SK-N-SH (cell line): ENCODE measurements around the gene MUSK. TPM values are rescaled to one million over a fixed set of nuclear protein-coding genes. Genes with fewer than 3 reads are reported as not detected.

Source experiments
- CTCF ChIA-PET: fragments of 300-600, 350-600 bp; formaldehyde crosslinking; extraction: SDS; loops from one replicate; lab custom pipeline; 2021; lab: Yijun Ruan, JAX
- POLR2A ChIA-PET: fragments of 350-600 bp; sonication (Branson Sonifier 250); formaldehyde crosslinking; extraction: SDS; loops from one replicate; lab custom pipeline; 2020; ENCODE audit warnings: antibody characterized with exemption, inconsistent platforms; lab: Yijun Ruan, JAX
- DNase-seq: peaks from one replicate; pipeline ENCODE4 v3.0.0; 2012
- H2AFZ ChIP-seq: fragments of 200-600 bp; sonication (generic); 2 replicates; pipeline ENCODE4 v1.8.1; 2016; ENCODE audit warnings: antibody characterized with exemption, mild to moderate bottlenecking, low read depth
- H3F3A ChIP-seq: fragments of 200-600 bp; sonication (generic); replicated peaks from 2 replicates; pipeline ENCODE3; 2016; ENCODE audit warnings: antibody characterized with exemption, mild to moderate bottlenecking; ENCODE audit not compliant: insufficient read depth
- H3K27ac ChIP-seq, 2 experiments: fragments of 200-500 bp in 1 of 2; fragments of 200-600 bp in 1 of 2; sonication (Bioruptor generic) in 1 of 2; sonication (generic), shearing (Covaris generic) in 1 of 2; 2 replicates each; pipeline versions ENCODE4 v1.5.1 to v1.6.1; 2014 to 2016; ENCODE audit warnings: low read depth in 2 of 2, inconsistent platforms in 1 of 2, low read length in 1 of 2, mild to moderate bottlenecking in 1 of 2, mixed read lengths in 1 of 2
- H3K27me3 ChIP-seq: fragments of 200-600 bp; sonication (generic), shearing (Covaris generic); 2 replicates; pipeline ENCODE4 v1.6.1; 2016; ENCODE audit warnings: mixed run types; ENCODE audit not compliant: insufficient read depth
- H3K36me3 ChIP-seq, 2 experiments: fragments of 200-500 bp in 1 of 2; fragments of 200-600 bp in 1 of 2; sonication (Bioruptor generic) in 1 of 2; sonication (generic) in 1 of 2; replicated peaks in 1 of 2; 2 replicates each; pipeline versions ENCODE3 to v1.5.1; 2014 to 2016; ENCODE audit warnings: low read length in 1 of 2, mild to moderate bottlenecking in 1 of 2; ENCODE audit not compliant: insufficient read depth in 2 of 2, control insufficient read depth in 1 of 2
- H3K4me1 ChIP-seq, 2 experiments: fragments of 200-500 bp in 1 of 2; fragments of 200-600 bp in 1 of 2; sonication (Bioruptor generic) in 1 of 2; sonication (generic), shearing (Covaris generic) in 1 of 2; 2 replicates each; pipeline versions ENCODE4 v1.5.1 to v1.6.1; 2014 to 2016; ENCODE audit warnings: low read depth in 1 of 2, low read length in 1 of 2, mixed run types in 1 of 2; ENCODE audit not compliant: insufficient read depth in 2 of 2, control insufficient read depth in 1 of 2
- H3K4me2 ChIP-seq: fragments of 200-600 bp; sonication (generic), shearing (Covaris generic); 2 replicates; pipeline ENCODE4 v1.6.1; 2017; ENCODE audit warnings: mixed run types
- H3K4me3 ChIP-seq, 2 experiments: fragments of 200-500 bp in 1 of 2; fragments of 200-600 bp in 1 of 2; sonication (Bioruptor generic) in 1 of 2; sonication (generic), shearing (Covaris generic) in 1 of 2; 2 replicates each; pipeline versions ENCODE4 v1.5.1 to v1.8.1; 2014 to 2016; ENCODE audit warnings: low read depth in 2 of 2, inconsistent platforms in 1 of 2, low read length in 1 of 2, mild to moderate bottlenecking in 1 of 2, mixed read lengths in 1 of 2, moderate library complexity in 1 of 2
- H3K79me2 ChIP-seq: fragments of 200-600 bp; sonication (generic); 2 replicates; pipeline ENCODE4 v1.8.1; 2017; ENCODE audit warnings: mild to moderate bottlenecking; ENCODE audit not compliant: insufficient read depth
- H3K9ac ChIP-seq: fragments of 200-600 bp; sonication (generic); 2 replicates; pipeline ENCODE4 v1.6.1; 2017; ENCODE audit warnings: mixed run types
- H3K9me2 ChIP-seq: fragments of 200-600 bp; sonication (generic); 2 replicates; pipeline ENCODE4 v1.6.1; 2017; ENCODE audit warnings: mixed run types
- H3K9me3 ChIP-seq: fragments of 200-600 bp; sonication (generic); 2 replicates; pipeline ENCODE4 v1.6.1; 2017; ENCODE audit warnings: mixed run types, mild to moderate bottlenecking, moderate library complexity
- H4K20me1 ChIP-seq: fragments of 200-600 bp; sonication (generic); 2 replicates; pipeline ENCODE4 v1.6.1; 2017; ENCODE audit warnings: mild to moderate bottlenecking, mixed run types; ENCODE audit not compliant: insufficient read depth
- EP300 ChIP-seq, 2 experiments: IDR thresholded peaks; 2 replicates each; pipeline versions ENCODE4 v1.4.0 to v1.6.1; 2012; ENCODE audit warnings: borderline replicate concordance in 1 of 2, low read depth in 1 of 2, low read length in 1 of 2
- EZH2phosphoT487 ChIP-seq: fragments of 200-600 bp; sonication (generic); IDR thresholded peaks from 2 replicates; pipeline ENCODE4 v1.6.1; 2017; ENCODE audit warnings: low read depth, mixed run types, mild to moderate bottlenecking, antibody characterized with exemption, moderate library complexity, borderline replicate concordance
- FOSL2 ChIP-seq: IDR thresholded peaks from 2 replicates; pipeline ENCODE4 v1.4.0; 2012; ENCODE audit warnings: low read depth, mild to moderate bottlenecking, moderate library complexity, borderline replicate concordance
- FOXJ3 ChIP-seq: sonication (generic); formaldehyde crosslinking; IDR thresholded peaks from 2 replicates; pipeline ENCODE4 v1.5.1; 2020; ENCODE audit warnings: mild to moderate bottlenecking, missing genetic modification reagents
- FOXM1 ChIP-seq: IDR thresholded peaks from 2 replicates; pipeline ENCODE4 v1.4.0; 2012; ENCODE audit warnings: low read depth, mild to moderate bottlenecking
- GATA2 ChIP-seq: sonication (generic); formaldehyde crosslinking; IDR thresholded peaks from 2 replicates; pipeline ENCODE4 v1.5.0; 2020; ENCODE audit warnings: mild to moderate bottlenecking, missing genetic modification reagents
- JUND ChIP-seq: IDR thresholded peaks from 2 replicates; pipeline ENCODE4 v1.4.0; 2012
- MEF2A ChIP-seq: IDR thresholded peaks from 2 replicates; pipeline ENCODE4 v1.4.0; 2012; ENCODE audit warnings: low read depth, borderline replicate concordance
- NFIC ChIP-seq: IDR thresholded peaks from 2 replicates; pipeline ENCODE4 v1.4.0; 2012; ENCODE audit warnings: borderline replicate concordance
- POLR2AphosphoS5 ChIP-seq: IDR thresholded peaks from 2 replicates; pipeline ENCODE4 v1.6.1; 2012; ENCODE audit warnings: low read depth, low read length
- RAD21 ChIP-seq: IDR thresholded peaks from 2 replicates; pipeline ENCODE4 v1.6.1; 2012; ENCODE audit warnings: mild to moderate bottlenecking, low read length
- RCOR1 ChIP-seq: fragments of 150-350 bp; IDR thresholded peaks from 2 replicates; pipeline ENCODE4 v1.6.1; 2017; ENCODE audit warnings: antibody characterized with exemption, low read length
- RXRA ChIP-seq: IDR thresholded peaks from 2 replicates; pipeline ENCODE4 v1.4.0; 2012; ENCODE audit warnings: low read depth, mild to moderate bottlenecking, borderline replicate concordance
- SIN3A ChIP-seq: IDR thresholded peaks from 2 replicates; pipeline ENCODE4 v1.6.1; 2012; ENCODE audit warnings: low read depth, mild to moderate bottlenecking, low read length, moderate library complexity, borderline replicate concordance
- TCF12 ChIP-seq: IDR thresholded peaks from 2 replicates; pipeline ENCODE4 v1.4.0; 2012
- TEAD4 ChIP-seq: IDR thresholded peaks from 2 replicates; pipeline ENCODE4 v1.4.0; 2012; ENCODE audit warnings: mild to moderate bottlenecking, borderline replicate concordance; ENCODE audit not compliant: insufficient read depth
- WGBS: methylation state at CpG from one replicate; pipeline ENCODE4 v1.1.6; 2017; ENCODE audit warnings: low lambda C conversion rate; 5-methylcytosine and 5-hydroxymethylcytosine counted together
- polyA plus RNA-seq, 3 experiments: library from polyadenylated mRNA; depleted of rRNA; stranded (reverse); fragments of >200 nt; gene quantifications; 2 replicates each; pipeline ENCODE4 v1.2.3, GENCODE V29; 2012
- TF ChIP-seq, protein P1 (sequence below): fragments of 200-600 bp; sonication (generic); IDR thresholded peaks from 2 replicates; pipeline ENCODE4 v1.6.1; 2017; ENCODE audit warnings: antibody characterized with exemption, mild to moderate bottlenecking, moderate library complexity
- TF ChIP-seq, protein P2 (sequence below): IDR thresholded peaks from 2 replicates; pipeline ENCODE4 v1.4.0; 2012; ENCODE audit warnings: low read depth, borderline replicate concordance
- TF ChIP-seq, protein P3 (sequence below): IDR thresholded peaks from 2 replicates; pipeline ENCODE4 v1.6.1; 2012; ENCODE audit warnings: mild to moderate bottlenecking, low read depth, low read length, moderate library complexity
- TF ChIP-seq, protein P4 (sequence below): fragments of 150-350 bp; IDR thresholded peaks from 2 replicates; pipeline ENCODE4 v1.6.1; 2017; ENCODE audit warnings: antibody characterized with exemption, low read length, low read depth, borderline replicate concordance
- TF ChIP-seq, protein P5 (sequence below): IDR thresholded peaks from 2 replicates; pipeline ENCODE4; 2012

Gene MUSK
- polyA plus RNA-seq, 1 of the 3 experiments (the other 2 are of a cell fraction), result not detected

DNA sequence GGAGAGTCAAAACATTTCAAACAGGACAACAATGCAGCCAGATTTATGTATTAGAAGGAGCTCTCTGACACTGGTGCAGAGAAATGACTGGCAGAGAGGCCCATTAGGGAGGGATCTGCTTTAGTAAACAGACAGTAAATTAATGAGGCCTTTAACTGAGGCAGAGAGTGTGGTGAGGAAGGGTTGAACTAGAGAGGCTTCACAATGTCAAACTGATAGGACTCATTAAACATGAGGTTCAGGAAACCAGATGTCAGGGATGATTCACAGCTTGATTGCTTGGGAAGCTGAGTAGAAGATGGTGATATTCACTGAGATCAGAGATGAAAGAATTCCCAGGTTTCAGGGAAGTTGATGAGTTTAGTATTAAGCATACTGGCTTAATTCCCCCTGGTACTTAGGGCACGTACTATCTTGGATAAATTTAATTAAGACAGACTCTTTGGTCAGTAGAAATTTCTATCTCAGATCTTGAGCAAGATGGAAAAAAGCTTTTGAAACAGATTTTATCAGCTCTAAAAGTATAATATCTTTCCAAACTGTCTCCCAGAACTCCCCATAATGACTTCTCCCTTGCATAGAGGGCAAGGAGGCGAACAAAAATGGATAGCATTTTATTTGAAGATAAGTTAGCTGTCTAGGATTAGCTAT lies 8.6 kb upstream of the MUSK start:
- Histone ChIP-seq H2AFZ (no peak overlapping the region; the same call in 1 of the 2 replicates), H3K9me3 (no peaks in the 10 kb centered on the region), H3K9ac (no peak overlapping the region), H3K4me2 (no peak overlapping the region; the same call in 1 of the 2 replicates), H3K36me3 (no peaks in the 10 kb centered on the region), H3K27ac (peak overlapping the region; percentile 75 to 80), H3K27me3 (no peaks in the 10 kb centered on the region), H3K4me3 (no peak overlapping the region), H3K4me1 (peaks cover 0 to 3% of the 10 kb centered on the region in 2 experiments; a peak in 1 of 4 replicates), H3F3A (peaks cover 12% of the 10 kb centered on the region), H4K20me1 (no peaks in the 10 kb centered on the region), H3K9me2 (no peaks in the 10 kb centered on the region), H3K79me2 (no peaks in the 10 kb centered on the region)
- peak; percentile 76 for TF ChIP-seq NFIC
- TF ChIP-seq JUND, result peak; percentile 91
- TF ChIP-seq, protein P1, sequence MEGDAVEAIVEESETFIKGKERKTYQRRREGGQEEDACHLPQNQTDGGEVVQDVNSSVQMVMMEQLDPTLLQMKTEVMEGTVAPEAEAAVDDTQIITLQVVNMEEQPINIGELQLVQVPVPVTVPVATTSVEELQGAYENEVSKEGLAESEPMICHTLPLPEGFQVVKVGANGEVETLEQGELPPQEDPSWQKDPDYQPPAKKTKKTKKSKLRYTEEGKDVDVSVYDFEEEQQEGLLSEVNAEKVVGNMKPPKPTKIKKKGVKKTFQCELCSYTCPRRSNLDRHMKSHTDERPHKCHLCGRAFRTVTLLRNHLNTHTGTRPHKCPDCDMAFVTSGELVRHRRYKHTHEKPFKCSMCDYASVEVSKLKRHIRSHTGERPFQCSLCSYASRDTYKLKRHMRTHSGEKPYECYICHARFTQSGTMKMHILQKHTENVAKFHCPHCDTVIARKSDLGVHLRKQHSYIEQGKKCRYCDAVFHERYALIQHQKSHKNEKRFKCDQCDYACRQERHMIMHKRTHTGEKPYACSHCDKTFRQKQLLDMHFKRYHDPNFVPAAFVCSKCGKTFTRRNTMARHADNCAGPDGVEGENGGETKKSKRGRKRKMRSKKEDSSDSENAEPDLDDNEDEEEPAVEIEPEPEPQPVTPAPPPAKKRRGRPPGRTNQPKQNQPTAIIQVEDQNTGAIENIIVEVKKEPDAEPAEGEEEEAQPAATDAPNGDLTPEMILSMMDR, result no peak
- peak; percentile 82 for TF ChIP-seq GATA2 (CRISPR knock-in tag)
- peak; percentile 72; the same call in 1 of the 2 replicates for TF ChIP-seq RXRA
- TF ChIP-seq RCOR1, result peak; percentile 76
- peak; percentile 67; the same call in 1 of the 2 replicates for TF ChIP-seq FOXJ3 (CRISPR knock-in tag)
- TF ChIP-seq, protein P2, sequence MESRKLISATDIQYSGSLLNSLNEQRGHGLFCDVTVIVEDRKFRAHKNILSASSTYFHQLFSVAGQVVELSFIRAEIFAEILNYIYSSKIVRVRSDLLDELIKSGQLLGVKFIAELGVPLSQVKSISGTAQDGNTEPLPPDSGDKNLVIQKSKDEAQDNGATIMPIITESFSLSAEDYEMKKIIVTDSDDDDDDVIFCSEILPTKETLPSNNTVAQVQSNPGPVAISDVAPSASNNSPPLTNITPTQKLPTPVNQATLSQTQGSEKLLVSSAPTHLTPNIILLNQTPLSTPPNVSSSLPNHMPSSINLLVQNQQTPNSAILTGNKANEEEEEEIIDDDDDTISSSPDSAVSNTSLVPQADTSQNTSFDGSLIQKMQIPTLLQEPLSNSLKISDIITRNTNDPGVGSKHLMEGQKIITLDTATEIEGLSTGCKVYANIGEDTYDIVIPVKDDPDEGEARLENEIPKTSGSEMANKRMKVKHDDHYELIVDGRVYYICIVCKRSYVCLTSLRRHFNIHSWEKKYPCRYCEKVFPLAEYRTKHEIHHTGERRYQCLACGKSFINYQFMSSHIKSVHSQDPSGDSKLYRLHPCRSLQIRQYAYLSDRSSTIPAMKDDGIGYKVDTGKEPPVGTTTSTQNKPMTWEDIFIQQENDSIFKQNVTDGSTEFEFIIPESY, result 0 out of 2 replicates have a peak, but pooled peaks have one; percentile 64
- peak; percentile 90 to 96 for TF ChIP-seq EP300 (IDR thresholded peaks at IDR 0.05; ENCODE audit: borderline replicate concordance in 1 of 2, low read depth in 1 of 2, low read length in 1 of 2)
- TF ChIP-seq, protein P3, sequence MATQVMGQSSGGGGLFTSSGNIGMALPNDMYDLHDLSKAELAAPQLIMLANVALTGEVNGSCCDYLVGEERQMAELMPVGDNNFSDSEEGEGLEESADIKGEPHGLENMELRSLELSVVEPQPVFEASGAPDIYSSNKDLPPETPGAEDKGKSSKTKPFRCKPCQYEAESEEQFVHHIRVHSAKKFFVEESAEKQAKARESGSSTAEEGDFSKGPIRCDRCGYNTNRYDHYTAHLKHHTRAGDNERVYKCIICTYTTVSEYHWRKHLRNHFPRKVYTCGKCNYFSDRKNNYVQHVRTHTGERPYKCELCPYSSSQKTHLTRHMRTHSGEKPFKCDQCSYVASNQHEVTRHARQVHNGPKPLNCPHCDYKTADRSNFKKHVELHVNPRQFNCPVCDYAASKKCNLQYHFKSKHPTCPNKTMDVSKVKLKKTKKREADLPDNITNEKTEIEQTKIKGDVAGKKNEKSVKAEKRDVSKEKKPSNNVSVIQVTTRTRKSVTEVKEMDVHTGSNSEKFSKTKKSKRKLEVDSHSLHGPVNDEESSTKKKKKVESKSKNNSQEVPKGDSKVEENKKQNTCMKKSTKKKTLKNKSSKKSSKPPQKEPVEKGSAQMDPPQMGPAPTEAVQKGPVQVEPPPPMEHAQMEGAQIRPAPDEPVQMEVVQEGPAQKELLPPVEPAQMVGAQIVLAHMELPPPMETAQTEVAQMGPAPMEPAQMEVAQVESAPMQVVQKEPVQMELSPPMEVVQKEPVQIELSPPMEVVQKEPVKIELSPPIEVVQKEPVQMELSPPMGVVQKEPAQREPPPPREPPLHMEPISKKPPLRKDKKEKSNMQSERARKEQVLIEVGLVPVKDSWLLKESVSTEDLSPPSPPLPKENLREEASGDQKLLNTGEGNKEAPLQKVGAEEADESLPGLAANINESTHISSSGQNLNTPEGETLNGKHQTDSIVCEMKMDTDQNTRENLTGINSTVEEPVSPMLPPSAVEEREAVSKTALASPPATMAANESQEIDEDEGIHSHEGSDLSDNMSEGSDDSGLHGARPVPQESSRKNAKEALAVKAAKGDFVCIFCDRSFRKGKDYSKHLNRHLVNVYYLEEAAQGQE, result peak; percentile 19; the same call in 1 of the 2 replicates
- TF ChIP-seq RAD21, result no peak
- TF ChIP-seq TCF12, result peak; percentile 99
- TF ChIP-seq TEAD4, result peak; percentile 89
- TF ChIP-seq FOSL2, result peak; percentile 59; the same call in 1 of the 2 replicates
- peak; percentile 96 for TF ChIP-seq POLR2AphosphoS5
- TF ChIP-seq SIN3A, result peak; percentile 87
- TF ChIP-seq MEF2A, result 0 out of 2 replicates have a peak, but pooled peaks have one; percentile 15
- TF ChIP-seq FOXM1, result peak; percentile 86
- TF ChIP-seq, protein P4, sequence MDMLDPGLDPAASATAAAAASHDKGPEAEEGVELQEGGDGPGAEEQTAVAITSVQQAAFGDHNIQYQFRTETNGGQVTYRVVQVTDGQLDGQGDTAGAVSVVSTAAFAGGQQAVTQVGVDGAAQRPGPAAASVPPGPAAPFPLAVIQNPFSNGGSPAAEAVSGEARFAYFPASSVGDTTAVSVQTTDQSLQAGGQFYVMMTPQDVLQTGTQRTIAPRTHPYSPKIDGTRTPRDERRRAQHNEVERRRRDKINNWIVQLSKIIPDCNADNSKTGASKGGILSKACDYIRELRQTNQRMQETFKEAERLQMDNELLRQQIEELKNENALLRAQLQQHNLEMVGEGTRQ, result no peak
- TF ChIP-seq EZH2phosphoT487, result no peak
- TF ChIP-seq, protein P5, sequence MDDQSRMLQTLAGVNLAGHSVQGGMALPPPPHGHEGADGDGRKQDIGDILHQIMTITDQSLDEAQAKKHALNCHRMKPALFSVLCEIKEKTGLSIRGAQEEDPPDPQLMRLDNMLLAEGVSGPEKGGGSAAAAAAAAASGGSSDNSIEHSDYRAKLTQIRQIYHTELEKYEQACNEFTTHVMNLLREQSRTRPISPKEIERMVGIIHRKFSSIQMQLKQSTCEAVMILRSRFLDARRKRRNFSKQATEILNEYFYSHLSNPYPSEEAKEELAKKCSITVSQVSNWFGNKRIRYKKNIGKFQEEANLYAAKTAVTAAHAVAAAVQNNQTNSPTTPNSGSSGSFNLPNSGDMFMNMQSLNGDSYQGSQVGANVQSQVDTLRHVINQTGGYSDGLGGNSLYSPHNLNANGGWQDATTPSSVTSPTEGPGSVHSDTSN, result peak; percentile 98
- 30% methylated on average over 2 of the region's 2 CpGs for WGBS
- DNase-seq, result peak; percentile 32
- ChIA-PET POLR2A (no interaction called here), CTCF (interaction anchor here (0.6 to 1.7 kb wide), 7 partner anchors 9 to 376 kb away, joined by 3 to 11 read pairs (median 3); no protein-coding TSS in a partner anchor)
